ENCODE results near the gene SIL1.

- no peak for TF ChIP-seq CTCF (conservative IDR thresholded peaks at IDR 0.05; ENCODE audit: low read depth, low read length)
- TF ChIP-seq EZH2 (IDR thresholded peaks at IDR 0.05; ENCODE audit: borderline replicate concordance, low read depth, low read length, poor library complexity, severe bottlenecking) = no peak
Observed at GRCh38 chr5:139105621-139106071, 92.5 kb downstream of the SIL1 start.
